Measurements from ENCODE around the gene ERC2.

GRCh38 chr3:55909373-55909772 lies 558.9 kb downstream of the ERC2 start:
- TF ChIP-seq POLR2A (IDR thresholded peaks at IDR 0.05) (no peak), CTCF (IDR thresholded peaks at IDR 0.05) (no peak)

Data from breast epithelium (tissue), 3 donors.